Fibroblast of mammary gland (primary cell): ENCODE measurements around the gene ERCC4.

Source experiments
- DNase-seq: peaks from one replicate; pipeline ENCODE4 v3.0.0-alpha.2; 2010; ENCODE audit warnings: low read depth
- H3K4me3 ChIP-seq: 2 replicates; pipeline ENCODE4 v1.5.1; 2011; ENCODE audit warnings: low read depth, mild to moderate bottlenecking, low read length, moderate library complexity; ENCODE audit not compliant: control insufficient read depth
- TF ChIP-seq, protein P1 (sequence below): conservative IDR thresholded peaks from 2 replicates; pipeline ENCODE4 v1.5.1; 2011; ENCODE audit warnings: low read depth, low read length, inconsistent platforms; ENCODE audit not compliant: control insufficient read depth, insufficient read depth

The ERCC4 gene

DNA sequence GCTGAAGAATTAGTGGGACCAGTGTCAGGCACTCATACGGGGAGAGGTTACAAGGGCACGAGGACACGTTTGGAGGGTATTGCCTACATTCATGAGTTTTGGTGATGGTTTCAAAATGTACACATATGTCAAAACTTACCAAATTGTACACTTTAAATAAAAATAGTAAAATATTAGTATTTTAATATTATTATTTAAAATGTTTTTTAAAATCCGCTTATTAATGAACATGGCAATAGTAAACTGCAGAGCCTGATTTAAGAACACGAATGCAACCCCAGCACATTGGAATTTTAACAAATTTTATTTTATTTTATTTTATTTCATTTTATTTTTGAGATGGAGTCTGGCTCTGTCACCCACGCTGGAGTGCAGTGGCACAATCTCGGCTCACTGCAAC lies 10.9 kb upstream of the ERCC4 start:
- TF ChIP-seq, protein P1, sequence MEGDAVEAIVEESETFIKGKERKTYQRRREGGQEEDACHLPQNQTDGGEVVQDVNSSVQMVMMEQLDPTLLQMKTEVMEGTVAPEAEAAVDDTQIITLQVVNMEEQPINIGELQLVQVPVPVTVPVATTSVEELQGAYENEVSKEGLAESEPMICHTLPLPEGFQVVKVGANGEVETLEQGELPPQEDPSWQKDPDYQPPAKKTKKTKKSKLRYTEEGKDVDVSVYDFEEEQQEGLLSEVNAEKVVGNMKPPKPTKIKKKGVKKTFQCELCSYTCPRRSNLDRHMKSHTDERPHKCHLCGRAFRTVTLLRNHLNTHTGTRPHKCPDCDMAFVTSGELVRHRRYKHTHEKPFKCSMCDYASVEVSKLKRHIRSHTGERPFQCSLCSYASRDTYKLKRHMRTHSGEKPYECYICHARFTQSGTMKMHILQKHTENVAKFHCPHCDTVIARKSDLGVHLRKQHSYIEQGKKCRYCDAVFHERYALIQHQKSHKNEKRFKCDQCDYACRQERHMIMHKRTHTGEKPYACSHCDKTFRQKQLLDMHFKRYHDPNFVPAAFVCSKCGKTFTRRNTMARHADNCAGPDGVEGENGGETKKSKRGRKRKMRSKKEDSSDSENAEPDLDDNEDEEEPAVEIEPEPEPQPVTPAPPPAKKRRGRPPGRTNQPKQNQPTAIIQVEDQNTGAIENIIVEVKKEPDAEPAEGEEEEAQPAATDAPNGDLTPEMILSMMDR = no peak
- no peak overlapping the region for H3K4me3 ChIP-seq
- DNase-seq = no peak

DNA sequence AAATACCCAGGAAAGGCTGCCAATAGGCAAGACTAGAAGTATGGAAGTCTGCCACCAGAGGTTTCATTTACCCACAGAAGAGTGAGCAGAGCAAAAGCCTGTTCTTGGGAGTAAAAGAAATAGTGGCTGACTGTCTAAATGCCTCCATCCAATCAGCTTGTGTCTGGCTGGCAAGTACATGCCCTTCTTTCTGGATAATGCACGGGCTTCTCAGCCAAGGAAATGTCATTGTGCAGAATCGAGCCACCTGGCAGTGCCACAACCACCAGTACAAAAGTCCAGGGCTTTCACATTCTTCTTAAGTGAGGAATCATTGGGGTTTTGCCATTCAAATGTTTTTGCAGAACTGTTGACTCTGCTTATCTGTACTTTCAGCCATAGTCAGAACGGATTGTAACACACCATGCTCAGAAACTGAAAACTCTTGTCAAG lies 10.1 kb upstream of the ERCC4 start:
- TF ChIP-seq, protein P1 = no peak
- peak; percentile 47 for DNase-seq
- no peak overlapping the region for H3K4me3 ChIP-seq

DNA sequence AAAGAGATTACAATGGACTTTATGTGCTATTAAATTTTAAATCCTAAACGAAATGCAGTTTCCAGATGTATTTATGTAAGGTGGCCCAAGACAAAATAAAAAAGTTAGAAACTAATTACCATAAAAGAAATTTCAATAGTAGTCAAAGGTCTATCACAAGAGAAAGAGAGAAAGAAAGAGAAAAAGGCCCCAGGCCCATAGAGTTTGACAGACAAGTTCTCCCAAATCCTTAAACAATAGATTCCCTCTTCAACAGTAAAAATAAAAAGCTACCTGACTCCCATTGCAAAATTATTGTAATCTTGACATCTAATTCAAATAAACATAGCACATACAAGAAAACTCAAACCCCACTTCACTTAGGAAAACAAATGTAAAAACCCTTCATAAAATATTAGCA lies 8.6 kb upstream of the ERCC4 start:
- no peak for DNase-seq
- TF ChIP-seq, protein P1 = no peak

DNA sequence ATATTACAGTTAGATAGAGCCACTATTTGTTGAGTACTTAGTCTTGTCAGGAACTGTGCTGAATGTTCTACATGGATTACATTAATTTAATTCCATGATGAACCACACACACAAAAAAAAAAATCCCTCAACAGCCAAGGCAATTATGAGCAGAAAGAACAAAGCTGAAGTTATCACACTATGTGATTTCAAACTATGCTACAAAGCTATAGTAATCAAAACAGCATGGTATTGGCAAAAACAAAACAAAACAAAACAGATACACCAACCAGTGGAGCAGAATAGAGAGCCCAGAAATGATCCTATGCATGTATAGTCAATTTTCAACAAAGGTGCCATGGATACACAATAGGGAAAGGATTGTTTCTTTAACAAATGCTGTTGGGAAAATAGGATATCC lies 8.1 kb upstream of the ERCC4 start:
- DNase-seq = no peak
- no peak overlapping the region for H3K4me3 ChIP-seq
- TF ChIP-seq, protein P1 = no peak

More for the DNA sequence above, 8.6 kb upstream of the ERCC4 start:
- H3K4me3 ChIP-seq = no peak overlapping the region

DNA sequence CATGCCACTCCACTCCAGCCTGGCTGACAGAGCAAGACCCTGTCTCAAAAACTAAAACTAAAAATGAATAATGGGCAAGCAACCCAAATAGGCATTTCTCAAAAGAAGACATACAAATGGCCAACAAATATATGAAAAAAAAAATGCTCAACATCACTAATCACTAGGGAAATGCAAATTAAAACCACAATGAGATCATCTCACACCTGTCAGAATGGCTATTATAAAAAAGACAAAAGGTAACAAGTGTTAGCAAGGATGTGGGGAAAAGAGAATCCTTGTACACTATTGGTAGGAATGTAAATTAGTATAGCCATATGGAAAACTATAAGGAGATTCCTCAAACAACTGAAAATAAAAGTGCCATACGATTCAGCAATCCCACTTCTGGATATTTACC lies 7.1 kb upstream of the ERCC4 start:
- H3K4me3 ChIP-seq = no peak overlapping the region
- TF ChIP-seq, protein P1 = no peak
- no peak for DNase-seq

DNA sequence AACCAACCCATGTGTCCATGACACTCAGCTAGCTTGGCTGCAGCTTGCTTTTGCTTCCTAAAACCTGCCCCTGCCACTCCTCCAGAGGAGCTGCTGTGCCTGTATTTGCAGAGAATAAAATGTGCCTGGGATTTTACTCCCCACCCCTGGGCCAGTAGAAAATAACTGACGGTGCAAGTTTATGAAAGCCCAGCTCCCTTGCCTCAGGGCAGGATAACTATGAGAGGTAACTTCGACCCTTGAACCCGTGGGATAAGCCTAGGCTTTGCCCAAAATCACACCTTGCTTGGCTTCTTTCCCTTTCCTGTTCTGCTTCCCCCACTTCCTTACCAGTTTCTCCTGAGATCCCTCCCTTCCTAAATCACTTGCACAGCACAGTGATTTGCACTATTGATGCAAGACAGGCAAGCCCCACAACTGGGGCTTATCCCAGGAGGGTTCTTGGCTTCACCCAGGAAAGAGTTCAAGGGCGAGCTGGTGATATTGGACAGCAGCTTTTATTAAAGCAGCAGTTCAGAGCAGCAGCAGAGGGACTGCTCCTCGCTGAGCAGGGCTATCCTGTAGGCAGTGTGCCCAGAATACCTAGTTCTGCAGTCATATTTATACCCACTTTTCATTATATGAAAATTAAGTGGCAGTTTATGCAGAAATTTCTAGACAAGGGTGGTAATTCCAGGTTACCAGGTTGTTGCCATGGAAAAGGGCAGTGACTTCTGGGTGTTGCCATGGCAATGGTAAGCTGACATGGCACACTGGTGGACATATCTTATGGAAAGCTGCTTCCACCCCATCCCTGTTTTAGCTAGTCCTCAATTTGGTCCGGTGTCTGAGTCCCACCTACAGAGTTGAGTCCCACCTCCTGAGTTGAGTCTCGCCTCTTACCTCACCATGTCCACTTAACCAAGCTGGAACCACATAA lies 6.3 kb upstream of the ERCC4 start:
- H3K4me3 ChIP-seq = no peak overlapping the region
- DNase-seq = no peak

More for the DNA sequence above, 6.3 kb upstream of the ERCC4 start:
- TF ChIP-seq, protein P1 = no peak
